ENCODE results near the gene MAPKAPK2. TPM values are rescaled to one million over a fixed set of nuclear protein-coding genes. Genes with fewer than 3 reads are reported as not detected.

Gene MAPKAPK2
- total RNA-seq, 8 experiments from 2014 or later: 29.4 to 120 (median 43.5) TPM

DNA sequence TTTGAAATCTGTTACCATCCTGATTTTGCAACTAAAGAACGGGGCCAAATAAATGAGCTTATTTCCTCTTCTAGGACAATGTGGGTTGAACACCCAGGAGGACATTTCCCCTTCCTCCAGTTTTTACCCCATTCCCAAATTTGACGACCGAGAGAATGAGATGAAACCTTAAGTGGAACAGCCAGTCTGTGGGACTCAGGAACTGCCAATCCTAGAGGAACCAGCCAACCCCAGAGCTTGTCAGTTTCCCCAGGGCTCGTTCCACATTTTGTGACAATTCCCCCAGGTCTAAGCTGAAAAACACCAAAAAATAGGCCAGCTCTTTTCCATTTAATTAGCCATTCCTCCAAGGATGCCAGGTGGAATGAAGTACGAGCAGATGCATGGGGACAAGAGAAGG lies 21.3 kb upstream of the MAPKAPK2 start:
- H3K4me3 ChIP-seq: no peak overlapping the region
- in situ Hi-C loops (cut with MboI; ENCODE audit: low pct_unique_long_range_greater_than_20kb in 2 of 9, low sequenced_read_pairs in 9 of 9, unreplicated experiment in 9 of 9): loop anchor here in 1 of 9 experiments (10.0 kb wide), 1 partner anchor 49 kb away; the partner anchor contains the start of gene EIF2D
- WGBS, 10 experiments: 75 to 93% (median 88%) methylated on average over 1 to 5 of the region's 5 CpGs; no CpG with 5 or more reads in 4 of the 10 experiments
- no peak overlapping the region for H3K27ac ChIP-seq
- H3K4me1 ChIP-seq (replicated peaks in 1 of 2): peaks cover 8 to 10% of the 10 kb centered on the region in 2 donors
- no peak for ATAC-seq (replicated peaks in 6 of 8)

DNA sequence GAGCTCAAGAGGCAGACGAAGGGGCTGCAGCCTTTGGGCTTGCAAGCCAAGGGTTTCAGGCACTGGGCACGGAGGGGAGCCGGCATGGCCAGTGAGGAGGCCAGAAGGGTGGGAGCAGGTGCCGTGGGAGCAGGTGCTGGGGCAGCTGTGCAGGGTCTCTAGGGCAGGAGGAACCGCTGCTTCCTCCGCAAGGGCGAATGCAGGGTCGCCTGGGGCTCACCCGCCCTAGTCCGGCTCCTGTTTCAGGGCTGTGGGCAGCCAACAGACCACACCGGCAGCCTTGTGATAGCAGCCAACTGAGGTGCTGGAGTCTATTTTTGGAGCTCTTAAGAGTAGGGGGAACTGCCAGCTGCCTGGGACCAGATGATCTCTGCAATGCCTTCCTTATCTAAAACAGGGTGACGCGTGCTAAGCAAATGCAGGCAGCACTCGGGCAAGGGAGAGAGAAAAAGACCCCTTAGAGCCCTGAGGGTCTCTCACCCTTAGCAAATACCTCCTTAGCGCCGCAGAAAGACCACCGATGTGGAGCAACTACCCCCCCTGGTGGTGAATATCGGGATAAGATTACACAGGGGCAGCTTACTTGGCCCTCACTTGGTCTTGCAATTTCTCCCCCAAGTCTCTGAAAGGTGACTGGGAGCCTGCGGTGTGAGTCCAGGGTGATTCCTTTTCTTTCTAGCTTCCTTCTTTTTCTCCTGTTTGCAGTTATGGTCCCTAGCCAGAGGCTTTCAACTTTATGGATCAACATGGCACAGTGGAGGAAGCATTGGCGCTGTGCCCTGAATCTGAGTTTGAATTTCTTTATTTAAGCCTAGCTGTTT lies 20.7 kb upstream of the MAPKAPK2 start:
- Histone ChIP-seq H3K4me3 (peak overlapping the region in 2 of 5 donors; percentile 11 to 18), H3K4me1 (replicated peaks in 1 of 2) (peaks cover 8 to 10% of the 10 kb centered on the region in 2 donors), H3K27ac (no peak overlapping the region)
- 0 to 60% (median 26%) methylated on average over 2 to 12 of the region's 20 CpGs; no CpG with 5 or more reads in 1 of the 10 experiments for WGBS, 10 experiments
- peak; percentile 61 to 93 (median 89) for ATAC-seq (replicated peaks in 6 of 8)
- in situ Hi-C loops (cut with MboI; ENCODE audit: low pct_unique_long_range_greater_than_20kb in 2 of 9, low sequenced_read_pairs in 9 of 9, unreplicated experiment in 9 of 9): loop anchor here in 1 of 9 experiments (10.0 kb wide), 1 partner anchor 49 kb away; the partner anchor contains the start of gene EIF2D

DNA sequence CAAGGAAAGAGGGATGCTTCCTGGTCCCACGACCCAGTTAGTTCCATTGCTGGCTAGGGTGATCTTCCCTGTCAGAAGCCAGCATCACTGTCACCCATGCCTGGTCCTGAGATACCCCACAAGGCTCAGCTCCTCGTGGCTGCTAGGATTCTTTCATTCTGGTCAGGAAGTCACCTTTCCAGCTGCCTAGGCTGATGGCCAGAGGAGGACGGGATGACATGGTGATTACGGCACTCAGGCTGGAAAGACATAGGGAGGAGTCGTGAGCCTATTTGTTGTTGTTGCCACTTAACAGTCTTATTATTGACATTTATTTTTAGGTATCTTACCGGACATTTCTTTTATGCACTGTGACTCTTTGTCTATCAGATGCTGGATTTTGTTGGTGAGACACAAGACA lies 20.0 kb upstream of the MAPKAPK2 start:
- no peak overlapping the region for H3K27ac ChIP-seq
- in situ Hi-C loops (cut with MboI; ENCODE audit: low pct_unique_long_range_greater_than_20kb in 2 of 9, low sequenced_read_pairs in 9 of 9, unreplicated experiment in 9 of 9): loop anchor here in 1 of 9 experiments (10.0 kb wide), 1 partner anchor 50 kb away; the partner anchor contains the start of gene EIF2D

DNA sequence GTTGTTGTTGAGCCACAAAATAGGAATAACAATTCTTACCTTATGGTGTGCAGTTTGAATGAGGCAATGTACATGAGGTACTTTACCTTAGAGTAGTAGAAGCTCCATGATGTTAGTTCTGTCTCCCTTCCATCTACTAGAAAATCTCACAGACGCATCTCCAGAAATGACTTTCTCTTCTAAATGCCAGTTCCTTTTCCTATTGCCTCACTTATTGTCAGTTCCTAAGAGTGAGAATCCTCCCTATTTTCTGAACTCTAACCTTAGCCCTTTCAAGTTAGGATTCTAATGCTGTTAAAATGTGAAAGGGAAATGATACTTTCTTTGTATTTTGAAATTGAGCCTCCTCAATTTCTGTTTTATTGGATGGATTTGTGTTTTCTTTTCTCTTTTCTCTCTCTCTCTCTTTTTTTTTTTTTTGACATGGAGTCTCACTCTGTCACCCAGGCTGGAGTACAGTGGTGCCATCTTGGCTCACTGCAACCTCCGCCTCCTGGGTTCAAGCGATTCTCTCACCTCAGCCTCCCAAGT lies 18.6 kb upstream of the MAPKAPK2 start:
- WGBS, 10 experiments: 89 to 100% (median 96%) methylated on average over 1 to 3 of the region's 3 CpGs
- in situ Hi-C loops (cut with MboI; ENCODE audit: low pct_unique_long_range_greater_than_20kb in 2 of 9, low sequenced_read_pairs in 9 of 9, unreplicated experiment in 9 of 9): loop anchor here in 1 of 9 experiments (10.0 kb wide), 1 partner anchor 51 kb away; the partner anchor contains the start of gene EIF2D
- ATAC-seq (replicated peaks in 6 of 8): no peak

More for the DNA sequence above, 20.0 kb upstream of the MAPKAPK2 start:
- WGBS, 10 experiments: 50 to 88% (median 69%) methylated on average over 1 to 6 of the region's 6 CpGs; no CpG with 5 or more reads in 1 of the 10 experiments
- Histone ChIP-seq H3K4me1 (replicated peaks in 1 of 2) (peaks cover 8 to 10% of the 10 kb centered on the region in 2 donors), H3K4me3 (no peak overlapping the region)
- no peak for ATAC-seq (replicated peaks in 6 of 8)

DNA sequence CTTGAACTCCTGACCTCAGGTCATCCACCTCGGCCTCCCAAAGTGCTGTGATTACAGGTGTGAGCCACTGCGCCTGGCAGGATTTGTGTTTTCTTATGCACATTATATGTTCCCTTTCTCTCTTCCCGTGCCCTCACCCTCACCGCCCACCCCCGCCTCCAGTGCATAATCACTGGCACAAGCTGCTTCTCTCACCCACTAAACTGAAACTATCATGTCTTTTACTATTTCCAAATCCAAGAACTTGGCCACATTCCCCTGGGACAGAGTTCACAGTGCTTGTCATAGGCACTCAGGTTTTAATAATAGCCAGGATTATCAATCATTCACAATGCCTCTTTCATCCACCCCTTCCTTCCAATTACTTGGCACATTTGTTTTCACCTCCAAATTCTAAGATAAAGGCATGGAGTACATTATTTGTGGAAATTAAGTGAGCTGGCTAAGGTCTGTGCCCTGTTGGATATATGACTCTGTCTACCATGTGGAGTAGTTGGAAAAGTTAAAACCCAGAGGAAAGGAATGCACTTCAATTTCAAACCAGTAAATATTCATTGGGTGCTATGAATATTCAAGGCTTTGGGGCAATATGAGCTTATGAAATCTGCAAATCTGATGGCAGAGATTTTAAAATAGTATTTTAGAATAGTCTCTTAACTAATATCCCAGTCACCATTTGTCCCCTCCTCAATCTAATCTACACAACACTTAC lies 17.6 kb upstream of the MAPKAPK2 start:
- in situ Hi-C loops (cut with MboI; ENCODE audit: low pct_unique_long_range_greater_than_20kb in 2 of 9, low sequenced_read_pairs in 9 of 9, unreplicated experiment in 9 of 9): loop anchor here in 1 of 9 experiments (10.0 kb wide), 1 partner anchor 52 kb away; the partner anchor contains the start of gene EIF2D
- WGBS, 10 experiments: 29 to 70% methylated on average over 1 to 5 of the region's 5 CpGs; no CpG with 5 or more reads in 8 of the 10 experiments
- peak in 3 of 8 experiments; percentile 48 to 84 (median 60) for ATAC-seq (replicated peaks in 6 of 8)
- H3K4me3 ChIP-seq: no peak overlapping the region
- peaks cover 16 to 19% of the 10 kb centered on the region in 2 donors for H3K4me1 ChIP-seq (replicated peaks in 1 of 2)
- no peak overlapping the region for H3K27ac ChIP-seq

More for the DNA sequence above, 18.6 kb upstream of the MAPKAPK2 start:
- Histone ChIP-seq H3K4me1 (replicated peaks in 1 of 2) (peaks cover 8 to 10% of the 10 kb centered on the region in 2 donors), H3K27ac (no peak overlapping the region), H3K4me3 (no peak overlapping the region)

DNA sequence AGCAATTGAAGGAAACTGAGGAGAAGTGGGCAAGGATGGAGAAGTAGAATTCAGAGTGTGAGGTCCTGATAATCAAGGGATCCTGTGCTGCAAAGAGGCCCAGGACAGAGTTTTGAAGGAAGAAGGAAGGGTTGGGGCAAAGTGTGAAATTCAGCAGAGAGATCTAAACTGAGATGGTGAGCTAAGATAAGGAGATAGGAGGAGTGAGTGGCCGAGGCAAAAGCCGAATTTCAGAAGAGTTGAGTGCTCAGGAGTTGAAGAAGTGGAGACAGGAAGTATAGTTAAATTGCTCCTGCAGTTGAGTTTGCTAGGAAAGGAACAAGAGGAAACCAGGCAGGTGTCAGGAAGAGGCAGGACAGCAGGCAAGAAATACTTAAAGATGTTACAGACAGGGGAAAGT lies 16.4 kb upstream of the MAPKAPK2 start:
- in situ Hi-C loops (cut with MboI; ENCODE audit: low pct_unique_long_range_greater_than_20kb in 2 of 9, low sequenced_read_pairs in 9 of 9, unreplicated experiment in 9 of 9): loop anchor here in 1 of 9 experiments (10.0 kb wide), 1 partner anchor 54 kb away; the partner anchor contains the start of gene EIF2D
- Histone ChIP-seq H3K27ac (no peak overlapping the region), H3K4me3 (no peak overlapping the region), H3K4me1 (replicated peaks in 1 of 2) (peaks cover 28 to 32% of the 10 kb centered on the region in 2 donors)
- no peak for ATAC-seq (replicated peaks in 6 of 8)
- WGBS, 10 experiments: 0 to 89% (median 75%) methylated on average over 1 to 2 of the region's 2 CpGs; no CpG with 5 or more reads in 2 of the 10 experiments

DNA sequence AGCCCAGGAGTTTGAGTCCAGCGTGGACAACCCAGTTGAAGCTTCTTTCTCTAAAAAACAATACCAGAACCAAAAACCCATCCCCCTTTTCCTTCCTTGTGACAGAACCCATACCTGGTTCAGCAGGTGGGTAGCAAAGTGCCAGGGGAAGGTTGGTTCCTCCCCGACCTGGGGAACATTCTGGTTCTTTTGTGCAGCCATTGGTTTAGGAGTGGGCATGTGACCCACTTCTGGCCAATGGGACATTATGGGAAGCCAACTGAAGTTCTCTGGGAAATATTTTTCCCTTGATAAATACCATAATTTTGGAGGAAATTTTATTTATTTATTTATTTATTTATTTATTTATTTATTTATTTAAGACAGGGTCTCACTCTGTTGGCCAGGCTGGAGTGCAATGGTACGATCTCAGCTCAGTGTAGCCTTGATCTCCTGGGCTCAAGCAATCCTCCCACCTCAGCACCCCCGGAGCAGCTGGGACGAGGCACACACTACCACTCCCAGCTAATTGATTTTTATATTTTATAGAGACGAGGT lies 15.8 kb upstream of the MAPKAPK2 start:
- Histone ChIP-seq H3K4me3 (no peak overlapping the region), H3K4me1 (replicated peaks in 1 of 2) (peaks cover 30 to 34% of the 10 kb centered on the region in 2 donors), H3K27ac (no peak overlapping the region)
- in situ Hi-C loops (cut with MboI; ENCODE audit: low pct_unique_long_range_greater_than_20kb in 2 of 9, low sequenced_read_pairs in 9 of 9, unreplicated experiment in 9 of 9): loop anchor here in 1 of 9 experiments (10.0 kb wide), 1 partner anchor 54 kb away; the partner anchor contains the start of gene EIF2D
- no peak for ATAC-seq (replicated peaks in 6 of 8)
- 50 to 100% (median 92%) methylated on average over 1 to 6 of the region's 6 CpGs; no CpG with 5 or more reads in 1 of the 10 experiments for WGBS, 10 experiments

DNA sequence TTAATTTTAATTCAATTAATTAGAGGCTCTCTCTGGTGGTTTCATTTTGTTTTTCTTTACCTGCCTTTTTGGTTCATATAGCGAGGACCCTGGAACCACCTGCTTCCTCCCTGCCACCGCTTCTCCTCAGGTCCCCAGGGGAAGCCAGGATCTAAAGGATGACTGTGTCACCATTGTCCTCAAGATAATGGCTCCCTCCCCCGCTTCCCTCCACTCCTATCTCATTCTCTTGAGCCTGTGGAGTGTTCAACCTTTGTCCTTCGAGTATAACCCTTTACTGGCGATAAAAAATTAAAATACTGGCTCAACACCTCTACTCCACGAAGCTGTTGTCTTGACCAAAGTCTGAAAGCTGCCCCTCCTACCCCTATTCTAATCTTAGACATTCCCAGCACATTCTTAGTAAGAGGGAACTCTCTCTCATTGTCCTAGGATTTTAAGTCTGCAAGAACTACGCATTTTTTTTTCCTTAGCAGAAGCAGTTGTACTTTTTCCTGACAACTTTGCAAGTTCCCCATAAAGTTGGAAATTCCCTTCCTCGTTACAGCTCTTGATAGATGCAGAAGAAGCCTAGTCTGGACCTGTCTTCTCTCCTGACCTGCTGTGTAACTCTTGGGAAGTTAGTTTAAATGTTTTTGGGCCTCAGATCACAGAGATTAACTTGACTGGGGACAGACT lies 12.6 kb upstream of the MAPKAPK2 start:
- Histone ChIP-seq H3K27ac (peak overlapping the region in 1 of 2 donors; percentile 18), H3K4me3 (no peak overlapping the region), H3K4me1 (replicated peaks in 1 of 2) (peaks cover 27 to 33% of the 10 kb centered on the region in 2 donors)
- in situ Hi-C loops (cut with MboI; ENCODE audit: low pct_unique_long_range_greater_than_20kb in 2 of 9, low sequenced_read_pairs in 9 of 9, unreplicated experiment in 9 of 9): no loop called here
- 0 to 87% (median 28%) methylated on average over 1 to 8 of the region's 8 CpGs for WGBS, 10 experiments
- ATAC-seq (replicated peaks in 6 of 8): peak; percentile 25 to 78 (median 60)

DNA sequence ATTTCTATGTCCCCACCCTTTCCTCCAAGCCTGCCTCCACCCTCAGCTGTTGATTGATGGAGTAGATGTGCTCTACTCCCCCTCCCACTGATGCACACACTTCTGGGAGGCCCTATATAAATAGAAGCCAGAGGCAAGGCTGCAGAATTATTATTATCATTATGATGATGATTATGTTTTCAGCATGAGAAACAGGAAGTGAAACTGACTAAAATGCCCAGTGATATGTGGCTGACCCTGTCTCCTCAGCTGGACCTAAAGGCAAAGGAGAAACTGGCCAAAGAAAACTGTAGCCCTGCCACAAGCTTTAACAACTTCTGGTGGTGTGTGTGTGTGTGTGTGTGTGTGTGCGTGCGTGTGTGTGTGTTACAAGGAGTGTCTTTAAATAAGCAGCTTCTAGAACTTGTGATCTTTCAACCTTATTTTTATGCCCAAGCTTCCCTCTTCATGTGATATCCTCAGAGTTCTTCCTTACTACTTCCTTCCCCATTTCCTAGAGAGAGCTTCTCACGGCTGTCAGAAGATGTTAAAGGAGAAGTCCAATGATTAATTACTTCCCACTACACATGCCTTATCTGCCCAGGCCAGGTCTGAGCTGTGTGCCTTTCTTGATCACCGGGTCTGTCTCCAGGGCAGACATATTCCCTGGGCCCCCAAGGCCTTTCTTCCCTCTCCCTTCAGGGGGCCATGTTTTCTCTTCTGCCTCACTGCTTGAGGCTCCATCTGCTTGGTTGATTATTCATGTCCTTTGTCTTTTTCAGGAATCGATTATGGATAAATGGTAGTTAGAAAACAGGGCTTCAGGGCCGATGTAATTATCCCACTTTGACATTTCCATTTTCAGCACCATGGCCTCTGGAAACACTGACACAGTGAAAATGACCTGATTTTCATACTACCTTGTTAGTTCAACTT lies 11.6 kb upstream of the MAPKAPK2 start:
- peaks cover 27 to 31% of the 10 kb centered on the region in 2 donors for H3K4me1 ChIP-seq (replicated peaks in 1 of 2)
- WGBS, 10 experiments: 0 to 38% (median 21%) methylated on average over 1 to 6 of the region's 6 CpGs
- H3K4me3 ChIP-seq: no peak overlapping the region
- in situ Hi-C loops (cut with MboI; ENCODE audit: low pct_unique_long_range_greater_than_20kb in 2 of 9, low sequenced_read_pairs in 9 of 9, unreplicated experiment in 9 of 9): no loop called here
- peak overlapping the region; percentile 33 to 74 for H3K27ac ChIP-seq
- peak in 7 of 8 experiments; percentile 26 to 95 (median 72) for ATAC-seq (replicated peaks in 6 of 8)

DNA sequence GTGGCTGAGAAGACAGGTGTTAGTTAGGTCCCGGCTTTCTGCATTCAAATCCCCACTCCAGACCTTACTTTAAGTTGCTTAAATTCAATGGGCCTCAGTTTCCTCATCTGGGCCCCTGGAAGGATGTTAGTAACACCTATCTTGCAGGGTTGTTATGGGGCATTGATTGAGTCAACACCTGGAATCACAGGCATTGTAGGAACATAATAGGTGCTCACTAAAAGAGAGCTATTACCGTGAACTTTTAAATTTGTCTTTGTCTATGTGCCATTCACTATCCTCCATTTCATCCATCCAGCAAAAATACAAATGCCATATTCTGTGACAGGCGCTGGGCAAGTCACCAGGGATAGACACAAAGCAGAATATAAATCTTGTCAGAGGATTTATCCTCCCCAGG lies 10.5 kb upstream of the MAPKAPK2 start:
- Histone ChIP-seq H3K4me1 (replicated peaks in 1 of 2) (peaks cover 27 to 31% of the 10 kb centered on the region in 2 donors), H3K4me3 (no peak overlapping the region), H3K27ac (peak overlapping the region in 1 of 2 donors; percentile 33)
- ATAC-seq (replicated peaks in 6 of 8): no peak
- WGBS, 10 experiments: 89 to 100% (median 95%) methylated on average over 1 to 3 of the region's 3 CpGs; no CpG with 5 or more reads in 2 of the 10 experiments
- in situ Hi-C loops (cut with MboI; ENCODE audit: low pct_unique_long_range_greater_than_20kb in 2 of 9, low sequenced_read_pairs in 9 of 9, unreplicated experiment in 9 of 9): no loop called here

DNA sequence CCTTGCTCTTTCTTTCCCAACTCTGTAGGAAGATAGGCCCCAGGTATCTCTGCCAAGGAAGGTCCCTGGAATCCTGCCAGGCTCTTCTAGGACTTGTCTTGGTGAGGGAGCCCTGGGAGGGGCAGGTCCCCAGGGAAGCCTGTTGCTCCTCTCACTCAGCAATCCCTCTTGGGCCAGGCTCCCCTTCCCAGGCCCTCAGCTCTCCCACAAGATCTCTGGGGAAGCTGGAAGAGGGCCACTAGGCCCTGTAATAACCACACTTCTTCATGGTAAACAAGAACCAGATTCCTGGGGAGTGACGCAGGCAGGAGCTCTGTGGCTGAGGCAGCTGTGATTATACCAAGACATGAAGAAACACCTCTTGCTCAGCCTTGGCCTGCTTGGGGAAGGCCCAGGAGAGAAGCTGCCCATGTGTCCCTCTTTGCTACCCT lies 9.9 kb upstream of the MAPKAPK2 start:
- in situ Hi-C loops (cut with MboI; ENCODE audit: low pct_unique_long_range_greater_than_20kb in 2 of 9, low sequenced_read_pairs in 9 of 9, unreplicated experiment in 9 of 9): no loop called here
- H3K4me1 ChIP-seq (replicated peaks in 1 of 2): peaks cover 27 to 31% of the 10 kb centered on the region in 2 donors
- H3K27ac ChIP-seq: no peak overlapping the region
- peak in 3 of 8 experiments; percentile 42 to 80 (median 54) for ATAC-seq (replicated peaks in 6 of 8)
- H3K4me3 ChIP-seq: no peak overlapping the region
- 100% methylated on average over 1 of the region's 1 CpG; no CpG with 5 or more reads in 9 of the 10 experiments for WGBS, 10 experiments

Data from motor neuron (in vitro differentiated cells).